Motor neuron (in vitro differentiated cells): Measurements from ENCODE around the gene MYBPH. TPM values are rescaled to one million over a fixed set of nuclear protein-coding genes. Genes with fewer than 3 reads are reported as not detected.
A peak's percentile ranks its signal among the peaks of the same experiment; 100 is the strongest.

ENCODE experiments used
- ATAC-seq, 8 experiments: fragments of 200-7000 bp; cut with Tn5 transposase; replicated peaks in 6 of 8; 2 replicates each; pipeline ENCODE4 v1.8.0; 2021; ENCODE audit warnings: mild to moderate bottlenecking in 8 of 8, moderate library complexity in 8 of 8
- H3K27ac ChIP-seq, 2 donors: fragments of 250-450 bp; sonication (Bioruptor Pico); 2 replicates each; pipeline ENCODE4 v1.9.0; 2021; ENCODE audit warnings: antibody characterized with exemption in 2 of 2, mild to moderate bottlenecking in 2 of 2, moderate library complexity in 1 of 2
- H3K4me1 ChIP-seq, 2 donors: fragments of 250-450 bp; sonication (Bioruptor Pico); replicated peaks in 1 of 2; 2 replicates each; pipeline ENCODE4 v1.6.1; 2021; ENCODE audit warnings: antibody characterized with exemption in 2 of 2, mild to moderate bottlenecking in 2 of 2, moderate library complexity in 1 of 2
- H3K4me3 ChIP-seq, 5 donors: fragments of 250-450 bp; sonication (Bioruptor Pico); 2 replicates each; pipeline ENCODE4 v1.9.0; 2021; ENCODE audit warnings: antibody characterized with exemption in 5 of 5, mild to moderate bottlenecking in 5 of 5, moderate library complexity in 4 of 5
- WGBS, 10 experiments: fragments of 450-650 bp; shearing (Covaris generic); methylation state at CpG; one replicate each; pipeline ENCODE4 v1.0.0; 2022; 5-methylcytosine and 5-hydroxymethylcytosine counted together
- in situ Hi-C, 9 experiments: fragments of 400-800 bp; cut with MboI; loops; one replicate each; pipeline ENCODE4 v1.15.0; 2021; ENCODE audit warnings: low sequenced_read_pairs in 9 of 9, low pct_unique_long_range_greater_than_20kb in 2 of 9; ENCODE audit not compliant: unreplicated experiment in 9 of 9
- total RNA-seq, 8 experiments: library from RNA; unstranded; fragments of 300-600 nt; gene quantifications; 2 replicates each; pipeline versions ENCODE4 v1.2.3 to v1.2.4, GENCODE V29; 2022

Gene MYBPH
- total RNA-seq, 8 experiments from 2014 or later, result 0.09 to 0.24 (median 0.15) TPM; not detected in 3

GRCh38 chr1:203211812-203212211, 36.2 kb upstream of the MYBPH start:
- in situ Hi-C loops, result loop anchor here in 8 of 9 experiments (10.0 to 25.0 kb wide), 5 partner anchors 87 to 177 kb away; partner anchors contain the start of genes PPFIA4 (in 4 of the 8) and ADORA1 (in 1 of the 8)
- WGBS, 10 experiments, result 87 to 100% (median 89%) methylated on average over 1 to 3 of the region's 3 CpGs; no CpG with 5 or more reads in 5 of the 10 experiments
- ATAC-seq, result no peak

GRCh38 chr1:203210988-203211387, 35.4 kb upstream of the MYBPH start:
- ATAC-seq, result no peak
- no peak overlapping the region for H3K27ac ChIP-seq
- peaks cover 0 to 3% of the 10 kb centered on the region in 2 donors for H3K4me1 ChIP-seq
- in situ Hi-C loops, result loop anchor here in 8 of 9 experiments (10.0 to 25.0 kb wide), 5 partner anchors 86 to 176 kb away; partner anchors contain the start of genes PPFIA4 (in 4 of the 8) and ADORA1 (in 1 of the 8)
- no peak overlapping the region for H3K4me3 ChIP-seq

More at GRCh38 chr1:203211812-203212211, 36.2 kb upstream of the MYBPH start:
- H3K4me1 ChIP-seq, result peaks cover 0 to 3% of the 10 kb centered on the region in 2 donors
- H3K4me3 ChIP-seq, result no peak overlapping the region
- H3K27ac ChIP-seq, result no peak overlapping the region

GRCh38 chr1:203210350-203210749, 34.7 kb upstream of the MYBPH start:
- in situ Hi-C loops, result loop anchor here in 8 of 9 experiments (10.0 to 25.0 kb wide), 5 partner anchors 86 to 176 kb away; partner anchors contain the start of genes PPFIA4 (in 4 of the 8) and ADORA1 (in 1 of the 8)
- Histone ChIP-seq H3K4me1 (peaks cover 0 to 3% of the 10 kb centered on the region in 2 donors), H3K4me3 (no peak overlapping the region), H3K27ac (no peak overlapping the region)
- no peak for ATAC-seq

- 60 to 100% (median 75%) methylated on average over 1 of the region's 1 CpG; no CpG with 5 or more reads in 2 of the 10 experiments for WGBS, 10 experiments
- Histone ChIP-seq H3K4me3 (no peak overlapping the region), H3K27ac (no peak overlapping the region), H3K4me1 (peaks cover 0 to 3% of the 10 kb centered on the region in 2 donors)
- in situ Hi-C loops, result loop anchor here in 4 of 9 experiments (25.0 kb wide), 2 partner anchors 96 to 171 kb away; partner anchors contain the start of gene PPFIA4 (in 4 of the 4)
- no peak for ATAC-seq
Observed at GRCh38 chr1:203208181-203208580, 32.6 kb upstream of the MYBPH start.

- Histone ChIP-seq H3K4me3 (no peak overlapping the region), H3K4me1 (peaks cover 0 to 3% of the 10 kb centered on the region in 2 donors), H3K27ac (no peak overlapping the region)
- in situ Hi-C loops, result loop anchor here in 4 of 9 experiments (25.0 kb wide), 2 partner anchors 95 to 170 kb away; partner anchors contain the start of gene PPFIA4 (in 4 of the 4)
- WGBS, 10 experiments, result 30 to 100% (median 79%) methylated on average over 1 to 2 of the region's 2 CpGs; no CpG with 5 or more reads in 2 of the 10 experiments
- ATAC-seq, result no peak
Observed at GRCh38 chr1:203207751-203208150, 32.1 kb upstream of the MYBPH start.

GRCh38 chr1:203206129-203206687, 30.6 kb upstream of the MYBPH start:
- Histone ChIP-seq H3K27ac (no peak overlapping the region), H3K4me3 (no peak overlapping the region), H3K4me1 (peaks cover 0 to 3% of the 10 kb centered on the region in 2 donors)
- ATAC-seq, result peak in 1 of 8 experiments; percentile 41
- 56 to 100% (median 88%) methylated on average over 1 to 4 of the region's 5 CpGs; no CpG with 5 or more reads in 4 of the 10 experiments for WGBS, 10 experiments
- in situ Hi-C loops, result loop anchor here in 4 of 9 experiments (25.0 kb wide), 2 partner anchors 94 to 169 kb away; partner anchors contain the start of gene PPFIA4 (in 4 of the 4)

GRCh38 chr1:203204756-203205155, 29.1 kb upstream of the MYBPH start:
- Histone ChIP-seq H3K4me3 (no peak overlapping the region), H3K27ac (no peak overlapping the region), H3K4me1 (peaks cover 0 to 3% of the 10 kb centered on the region in 2 donors)
- 20 to 80% (median 73%) methylated on average over 1 to 2 of the region's 2 CpGs; no CpG with 5 or more reads in 7 of the 10 experiments for WGBS, 10 experiments
- in situ Hi-C loops, result loop anchor here in 4 of 9 experiments (25.0 kb wide), 2 partner anchors 92 to 167 kb away; partner anchors contain the start of gene PPFIA4 (in 4 of the 4)
- ATAC-seq, result no peak

- ATAC-seq, result peak in 2 of 8 experiments; percentile 44 to 72
- in situ Hi-C loops, result loop anchor here in 4 of 9 experiments (25.0 kb wide), 2 partner anchors 90 to 165 kb away; partner anchors contain the start of gene PPFIA4 (in 4 of the 4)
Observed at GRCh38 chr1:203202431-203203245, 27.0 kb upstream of the MYBPH start.

GRCh38 chr1:203201516-203202205, 26.0 kb upstream of the MYBPH start:
- Histone ChIP-seq H3K27ac (no peak overlapping the region), H3K4me3 (no peak overlapping the region), H3K4me1 (peaks cover 2 to 3% of the 10 kb centered on the region in 2 donors)
- in situ Hi-C loops, result loop anchor here in 4 of 9 experiments (25.0 kb wide), 2 partner anchors 89 to 164 kb away; partner anchors contain the start of gene PPFIA4 (in 4 of the 4)
- 58 to 92% (median 72%) methylated on average over 2 to 10 of the region's 10 CpGs; no CpG with 5 or more reads in 2 of the 10 experiments for WGBS, 10 experiments
- ATAC-seq, result no peak

More at GRCh38 chr1:203202431-203203245, 27.0 kb upstream of the MYBPH start:
- Histone ChIP-seq H3K4me3 (no peak overlapping the region), H3K4me1 (peaks cover 2 to 3% of the 10 kb centered on the region in 2 donors), H3K27ac (no peak overlapping the region)
- WGBS, 10 experiments, result 46 to 100% (median 80%) methylated on average over 1 to 12 of the region's 15 CpGs; no CpG with 5 or more reads in 1 of the 10 experiments

GRCh38 chr1:203200916-203201315, 25.3 kb upstream of the MYBPH start:
- ATAC-seq, result no peak
- Histone ChIP-seq H3K27ac (no peak overlapping the region), H3K4me1 (peaks cover 2 to 3% of the 10 kb centered on the region in 2 donors), H3K4me3 (no peak overlapping the region)
- in situ Hi-C loops, result loop anchor here in 4 of 9 experiments (25.0 kb wide), 2 partner anchors 89 to 164 kb away; partner anchors contain the start of gene PPFIA4 (in 4 of the 4)
- WGBS, 10 experiments, result 44 to 80% (median 63%) methylated on average over 1 of the region's 1 CpG; no CpG with 5 or more reads in 6 of the 10 experiments

- in situ Hi-C loops, result loop anchor here in 4 of 9 experiments (25.0 kb wide), 2 partner anchors 88 to 163 kb away; partner anchors contain the start of gene PPFIA4 (in 4 of the 4)
- Histone ChIP-seq H3K4me3 (no peak overlapping the region), H3K27ac (no peak overlapping the region), H3K4me1 (peaks cover 2 to 3% of the 10 kb centered on the region in 2 donors)
- WGBS, 10 experiments, result 23 to 83% (median 71%) methylated on average over 3 to 8 of the region's 8 CpGs; no CpG with 5 or more reads in 3 of the 10 experiments
- ATAC-seq, result no peak
Observed at GRCh38 chr1:203199816-203200571, 24.4 kb upstream of the MYBPH start.
